Endothelial cell of umbilical vein (primary cell): ENCODE results near the gene PSAPL1. TPM values are rescaled to one million over a fixed set of nuclear protein-coding genes. Genes with fewer than 3 reads are reported as not detected.

ENCODE experiments used
- BruUV-seq: library from RNA; stranded (reverse); fragments of 400-500 nt; replicated peaks from 2 replicates; lab custom pipeline; 2021; lab: Mats Ljungman, UMichigan
- CTCF ChIA-PET: fragments of 300-600, 350-600 bp; sonication (Branson Sonifier 250); formaldehyde crosslinking; loops from one replicate; lab custom pipeline; 2021; ENCODE audit warnings: antibody characterized with exemption, inconsistent platforms; lab: Charles Lee
- POLR2A ChIA-PET: fragments of 300-600, 350-600 bp; sonication (Branson Sonifier 250); formaldehyde crosslinking; loops from one replicate; lab custom pipeline; 2021; ENCODE audit warnings: antibody characterized with exemption, inconsistent platforms; lab: Charles Lee
- DNase-seq: peaks from one replicate; pipeline ENCODE4 v3.0.0-alpha.2; 2011; ENCODE audit warnings: low read depth, low spot score
- FAIRE-seq: peaks from 2 replicates; lab custom pipeline; 2011; peaks lifted over from hg19 to GRCh38; lab: Jason Lieb, UNC
- H2AFZ ChIP-seq: 2 replicates; pipeline ENCODE4 v1.6.0; 2012; ENCODE audit warnings: low read depth, low read length, control low read depth, inconsistent platforms
- H3K27ac ChIP-seq: 2 replicates; pipeline ENCODE4 v1.5.1; 2011; ENCODE audit warnings: low read depth, mild to moderate bottlenecking, control low read depth, low read length, moderate library complexity; ENCODE audit not compliant: insufficient read depth
- H3K27me3 ChIP-seq, 2 experiments: 2 replicates each; pipeline versions ENCODE4 v1.6.0 to v1.6.1; 2011; ENCODE audit warnings: low read length in 2 of 2, mixed read lengths in 1 of 2; ENCODE audit not compliant: control insufficient read depth in 2 of 2, insufficient read depth in 2 of 2
- H3K36me3 ChIP-seq, 2 experiments: 2 replicates in 1 of 2; 3 replicates in 1 of 2; pipeline ENCODE4 v1.5.1; 2011; ENCODE audit warnings: low read length in 2 of 2, mild to moderate bottlenecking in 1 of 2, moderate library complexity in 1 of 2; ENCODE audit not compliant: control insufficient read depth in 2 of 2, insufficient read depth in 2 of 2; ENCODE audit errors: extremely low read depth in 1 of 2
- H3K4me1 ChIP-seq: 3 replicates; pipeline ENCODE4 v1.5.1; 2011; ENCODE audit warnings: mild to moderate bottlenecking, low read length; ENCODE audit not compliant: control insufficient read depth, insufficient read depth; ENCODE audit errors: extremely low read depth
- H3K4me2 ChIP-seq: 2 replicates; pipeline ENCODE4 v1.6.1; 2011; ENCODE audit warnings: low read length, control low read depth, mixed read lengths; ENCODE audit not compliant: insufficient read depth
- H3K4me3 ChIP-seq, 3 experiments: fragments of 200-600 bp in 1 of 3; sonication (generic), shearing (Covaris generic) in 1 of 3; replicated peaks in 1 of 3; 2 replicates each; pipeline ENCODE4 v1.5.1; 2011 to 2016; ENCODE audit warnings: control low read depth in 3 of 3, low read length in 3 of 3, mild to moderate bottlenecking in 2 of 3, inconsistent platforms in 1 of 3, low read depth in 1 of 3, moderate library complexity in 1 of 3; ENCODE audit not compliant: insufficient read depth in 1 of 3
- H3K79me2 ChIP-seq: 2 replicates; pipeline ENCODE4 v1.6.0; 2012; ENCODE audit warnings: low read length, inconsistent platforms; ENCODE audit not compliant: control insufficient read depth, insufficient read depth
- H3K9ac ChIP-seq: replicated peaks from 2 replicates; pipeline ENCODE3; 2011; ENCODE audit warnings: low read length, control low read depth; ENCODE audit not compliant: insufficient read depth; ENCODE audit errors: extremely low read depth
- H3K9me1 ChIP-seq: replicated peaks from 3 replicates; pipeline ENCODE4 v1.6.0; 2011; ENCODE audit warnings: mild to moderate bottlenecking, low read length; ENCODE audit not compliant: control insufficient read depth, insufficient read depth; ENCODE audit errors: extremely low read depth
- H3K9me3 ChIP-seq: replicated peaks from 2 replicates; pipeline ENCODE4 v1.5.1; 2012; ENCODE audit warnings: low read length, inconsistent platforms; ENCODE audit not compliant: control insufficient read depth, insufficient read depth
- H4K20me1 ChIP-seq: replicated peaks from 2 replicates; pipeline ENCODE3; 2011; ENCODE audit warnings: mild to moderate bottlenecking, low read length; ENCODE audit not compliant: control insufficient read depth, insufficient read depth; ENCODE audit errors: extremely low read depth
- EZH2 ChIP-seq: IDR thresholded peaks from 2 replicates; pipeline ENCODE4 v1.6.1; 2012; ENCODE audit warnings: borderline replicate concordance, low read depth, mild to moderate bottlenecking, moderate library complexity, low read length, inconsistent platforms; ENCODE audit not compliant: severe bottlenecking
- FOS ChIP-seq: IDR thresholded peaks from 2 replicates; pipeline ENCODE4 v1.6.1; 2011; ENCODE audit warnings: mild to moderate bottlenecking, low read length, moderate library complexity, borderline replicate concordance; ENCODE audit not compliant: insufficient read depth
- GATA2 ChIP-seq: IDR thresholded peaks from 2 replicates; pipeline ENCODE4 v1.7.0; 2011; ENCODE audit warnings: low read depth, mild to moderate bottlenecking, moderate library complexity, mixed read lengths, low read length; ENCODE audit not compliant: insufficient read length, insufficient read depth
- JUN ChIP-seq: IDR thresholded peaks from 2 replicates; pipeline ENCODE4 v1.6.1; 2011; ENCODE audit warnings: borderline replicate concordance, low read depth; ENCODE audit not compliant: insufficient read length, insufficient read depth
- MYC ChIP-seq: IDR thresholded peaks from one replicate; pipeline ENCODE4 v1.6.1; 2011; ENCODE audit warnings: mild to moderate bottlenecking, low read depth, low read length
- POLR2A ChIP-seq: IDR thresholded peaks from 2 replicates; pipeline ENCODE4 v1.6.1; 2012; ENCODE audit warnings: low read depth, mild to moderate bottlenecking, control low read depth, low read length
- dilution Hi-C: fragments of 300-500 bp; cut with MboI; formaldehyde crosslinking; loops from one replicate; pipeline ENCODE4 v1.15.0; 2019; ENCODE audit warnings: low sequenced_read_pairs; ENCODE audit not compliant: extremely low pct_ligation_motif_present
- intact Hi-C: fragments of 100-400 bp; cut with micrococcal nuclease; formaldehyde crosslinking; loops from one replicate; pipeline ENCODE4 v1.10.0; 2022
- polyA plus RNA-seq, 4 experiments: library from polyadenylated mRNA; depleted of rRNA in 3 of 4; stranded (reverse) in 3 of 4; unstranded in 1 of 4; fragments of >200 nt; gene quantifications; 2 replicates each; pipeline versions ENCODE4 v1.2.1 to v1.2.3, GENCODE V29; 2011 to 2012; ENCODE audit warnings: missing spikeins in 1 of 4
- total RNA-seq: library from RNA; stranded (reverse); gene quantifications from 2 replicates; pipeline ENCODE4 v1.2.3, GENCODE V29; 2021
- TF ChIP-seq, protein P1 (sequence below): IDR thresholded peaks from 2 replicates; pipeline ENCODE4 v1.6.1; 2011; ENCODE audit not compliant: insufficient read depth, insufficient read length
- TF ChIP-seq, protein P2 (sequence below), 2 donors: IDR thresholded peaks; 1 replicate in 1 of 2; 2 replicates in 1 of 2; pipeline ENCODE4 v1.5.1; 2011; ENCODE audit warnings: low read length in 2 of 2, mild to moderate bottlenecking in 2 of 2, moderate library complexity in 2 of 2, control low read depth in 1 of 2, inconsistent platforms in 1 of 2, low read depth in 1 of 2; ENCODE audit not compliant: insufficient read depth in 1 of 2; ENCODE audit errors: extremely low read depth in 1 of 2

The PSAPL1 gene
- total and polyA plus RNA-seq, 2 donors (not counting 3 experiments of a cell fraction or from before 2014, with no cell fraction given), result not detected

DNA sequence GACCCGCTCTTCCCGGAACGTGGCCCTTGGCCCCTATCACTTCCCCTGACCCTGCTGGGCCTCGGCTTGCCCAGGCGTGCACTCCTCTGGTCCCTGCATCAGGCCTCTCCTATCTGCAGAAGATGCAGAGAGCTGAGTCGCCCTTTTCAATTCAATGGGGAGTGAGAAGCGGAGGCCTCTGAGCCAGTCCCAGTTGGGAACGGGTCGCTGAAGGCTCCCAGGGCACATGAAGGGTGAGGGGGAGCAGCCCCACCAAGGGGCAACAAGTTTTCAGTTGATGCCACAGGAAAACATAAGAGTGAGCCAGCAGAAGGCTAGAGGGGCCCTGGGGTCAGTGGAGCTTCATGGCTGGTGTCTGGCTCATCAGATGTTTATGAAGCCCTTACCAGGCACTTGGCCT lies 17.1 kb downstream of the PSAPL1 start:
- BruUV-seq, result no TSS peak
- intact Hi-C loops, result no loop called here
- H3K36me3 ChIP-seq, result no peaks in the 10 kb centered on the region
- no peaks in the 10 kb centered on the region for H4K20me1 ChIP-seq
- no peak overlapping the region for H3K27ac ChIP-seq
- H3K9me3 ChIP-seq, result no peaks in the 10 kb centered on the region
- no peak overlapping the region for H3K4me3 ChIP-seq
- TF ChIP-seq FOS (no peak), JUN (no peak), MYC (no peak), EZH2 (no peak), GATA2 (no peak), POLR2A (no peak)
- TF ChIP-seq, protein P1, sequence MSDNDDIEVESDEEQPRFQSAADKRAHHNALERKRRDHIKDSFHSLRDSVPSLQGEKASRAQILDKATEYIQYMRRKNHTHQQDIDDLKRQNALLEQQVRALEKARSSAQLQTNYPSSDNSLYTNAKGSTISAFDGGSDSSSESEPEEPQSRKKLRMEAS, result no peak
- TF ChIP-seq, protein P2, sequence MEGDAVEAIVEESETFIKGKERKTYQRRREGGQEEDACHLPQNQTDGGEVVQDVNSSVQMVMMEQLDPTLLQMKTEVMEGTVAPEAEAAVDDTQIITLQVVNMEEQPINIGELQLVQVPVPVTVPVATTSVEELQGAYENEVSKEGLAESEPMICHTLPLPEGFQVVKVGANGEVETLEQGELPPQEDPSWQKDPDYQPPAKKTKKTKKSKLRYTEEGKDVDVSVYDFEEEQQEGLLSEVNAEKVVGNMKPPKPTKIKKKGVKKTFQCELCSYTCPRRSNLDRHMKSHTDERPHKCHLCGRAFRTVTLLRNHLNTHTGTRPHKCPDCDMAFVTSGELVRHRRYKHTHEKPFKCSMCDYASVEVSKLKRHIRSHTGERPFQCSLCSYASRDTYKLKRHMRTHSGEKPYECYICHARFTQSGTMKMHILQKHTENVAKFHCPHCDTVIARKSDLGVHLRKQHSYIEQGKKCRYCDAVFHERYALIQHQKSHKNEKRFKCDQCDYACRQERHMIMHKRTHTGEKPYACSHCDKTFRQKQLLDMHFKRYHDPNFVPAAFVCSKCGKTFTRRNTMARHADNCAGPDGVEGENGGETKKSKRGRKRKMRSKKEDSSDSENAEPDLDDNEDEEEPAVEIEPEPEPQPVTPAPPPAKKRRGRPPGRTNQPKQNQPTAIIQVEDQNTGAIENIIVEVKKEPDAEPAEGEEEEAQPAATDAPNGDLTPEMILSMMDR (IDR thresholded peaks at IDR 0.05; ENCODE audit: extremely low read depth in 1 of 2, insufficient read depth in 1 of 2, low read depth in 1 of 2, low read length in 2 of 2), result no peak
- H3K9ac ChIP-seq, result no peak overlapping the region
- no peak overlapping the region for H2AFZ ChIP-seq
- DNase-seq, result no peak
- H3K79me2 ChIP-seq, result no peaks in the 10 kb centered on the region
- H3K4me1 ChIP-seq, result no peaks in the 10 kb centered on the region
- POLR2A ChIA-PET, result no interaction called here
- dilution Hi-C loops, result no loop called here
- CTCF ChIA-PET, result interaction anchor here (1.0 kb wide), 1 partner anchor 180 kb away, joined by 3 read pairs; no protein-coding TSS in a partner anchor
- H3K4me2 ChIP-seq, result no peak overlapping the region
- H3K27me3 ChIP-seq, result no peaks in the 10 kb centered on the region
- no peaks in the 10 kb centered on the region for H3K9me1 ChIP-seq
- FAIRE-seq, result no peak
